ENCODE measurements around the gene LGALSL. TPM values are rescaled to one million over a fixed set of nuclear protein-coding genes. Genes with fewer than 3 reads are reported as not detected.

The LGALSL gene
- total RNA-seq, 1 experiment from 2014 or later: 14.2 TPM

DNA sequence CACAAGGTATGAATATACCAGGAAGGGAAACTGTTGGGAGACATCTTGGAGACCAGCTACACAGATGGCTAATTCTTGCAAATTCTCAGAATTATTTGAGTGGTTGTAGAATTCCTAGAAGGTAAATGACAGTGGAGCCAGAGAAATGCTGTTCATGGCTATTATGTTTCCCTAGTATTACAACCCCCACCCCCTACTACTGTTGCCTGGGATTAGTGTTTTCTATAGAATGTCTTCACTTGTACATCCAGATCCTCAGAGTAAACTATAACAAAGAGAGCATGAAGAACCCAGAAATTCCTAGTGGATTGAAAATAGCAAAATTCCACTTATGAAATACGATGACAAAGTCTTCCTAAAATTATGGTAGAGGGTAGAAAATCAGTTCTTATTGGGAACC lies 15.3 kb downstream of the LGALSL start (continued):
- TF ChIP-seq RAD21 (IDR thresholded peaks at IDR 0.05; ENCODE audit: low read depth): no peak
- no peak for TF ChIP-seq POLR2A (IDR thresholded peaks at IDR 0.05; ENCODE audit: borderline replicate concordance, extremely low read depth, insufficient read depth, insufficient read length)
- no peak for TF ChIP-seq ZFX (IDR thresholded peaks at IDR 0.05)
- no peak for TF ChIP-seq YY1 (IDR thresholded peaks at IDR 0.05; ENCODE audit: extremely low read depth, insufficient replicate concordance, low read depth, low read length)

GRCh38 chr2:64470071-64470470 lies 16.1 kb downstream of the LGALSL start:
- Histone ChIP-seq H3K4me2 (ENCODE audit: low read length) (no peak overlapping the region), H3K4me3 (replicated peaks in 1 of 2; ENCODE audit: low read depth in 1 of 2, low read length in 2 of 2) (no peak overlapping the region), H3K27me3 (ENCODE audit: insufficient read depth, low read length) (no peaks in the 10 kb centered on the region), H4K20me1 (ENCODE audit: insufficient read depth) (no peaks in the 10 kb centered on the region), H3K9me2 (ENCODE audit: insufficient read depth) (no peaks in the 10 kb centered on the region), H3K27ac (ENCODE audit: low read depth, low read length) (no peak overlapping the region), H3K79me2 (ENCODE audit: insufficient read depth, low read length) (no peaks in the 10 kb centered on the region), H3K9me3 (ENCODE audit: control insufficient read depth in 1 of 2, insufficient read depth in 1 of 2, low read depth in 1 of 2, low read length in 2 of 2) (no peaks in the 10 kb centered on the region), H3K4me1 (ENCODE audit: control insufficient read depth in 1 of 2, insufficient read depth in 2 of 2, low read length in 2 of 2) (no peaks in the 10 kb centered on the region), H3K9ac (ENCODE audit: low read length) (no peak overlapping the region), H2AFZ (ENCODE audit: low read depth, low read length, poor library complexity, severe bottlenecking) (no peak overlapping the region), H3K36me3 (ENCODE audit: control insufficient read depth in 1 of 2, insufficient read depth in 2 of 2, low read length in 2 of 2) (no peaks in the 10 kb centered on the region)
- intact Hi-C loops (cut with micrococcal nuclease): no loop called here
- CTCF ChIA-PET: interaction anchor here (1.2 kb wide), 1 partner anchor 139 kb away, joined by 4 read pairs; no protein-coding TSS in a partner anchor
- BruUV-seq (replicated peaks): no TSS peak
- RAD21 ChIA-PET (ENCODE audit: low non-redundant PET in 1 of 2, low total read pairs in 2 of 2, uncharacterized antibody in 2 of 2, unreplicated experiment in 2 of 2): no interaction called here
- ATAC-seq (no peak), DNase-seq (ENCODE audit: low read depth, low spot score) (no peak)
- TF ChIP-seq EZH2phosphoT487 (IDR thresholded peaks at IDR 0.05; ENCODE audit: borderline replicate concordance): no peak
- POLR2A ChIA-PET: no interaction called here

GRCh38 chr2:64470766-64471295 lies 16.9 kb downstream of the LGALSL start:
- Histone ChIP-seq H2AFZ (ENCODE audit: low read depth, low read length, poor library complexity, severe bottlenecking) (no peak overlapping the region), H3K79me2 (ENCODE audit: insufficient read depth, low read length) (no peaks in the 10 kb centered on the region), H3K9me3 (ENCODE audit: control insufficient read depth in 1 of 2, insufficient read depth in 1 of 2, low read depth in 1 of 2, low read length in 2 of 2) (no peaks in the 10 kb centered on the region), H3K4me2 (ENCODE audit: low read length) (no peak overlapping the region), H3K9ac (ENCODE audit: low read length) (no peak overlapping the region), H3K36me3 (ENCODE audit: control insufficient read depth in 1 of 2, insufficient read depth in 2 of 2, low read length in 2 of 2) (no peaks in the 10 kb centered on the region), H4K20me1 (ENCODE audit: insufficient read depth) (no peaks in the 10 kb centered on the region), H3K4me3 (replicated peaks in 1 of 2; ENCODE audit: low read depth in 1 of 2, low read length in 2 of 2) (no peak overlapping the region), H3K27me3 (ENCODE audit: insufficient read depth, low read length) (no peaks in the 10 kb centered on the region), H3K4me1 (ENCODE audit: control insufficient read depth in 1 of 2, insufficient read depth in 2 of 2, low read length in 2 of 2) (no peaks in the 10 kb centered on the region), H3K9me2 (ENCODE audit: insufficient read depth) (no peaks in the 10 kb centered on the region), H3K27ac (ENCODE audit: low read depth, low read length) (no peak overlapping the region)
- BruUV-seq (replicated peaks): no TSS peak
- ATAC-seq (no peak), DNase-seq (ENCODE audit: low read depth, low spot score) (no peak)
- POLR2A ChIA-PET: no interaction called here
- intact Hi-C loops (cut with micrococcal nuclease): no loop called here
- RAD21 ChIA-PET (ENCODE audit: low non-redundant PET in 1 of 2, low total read pairs in 2 of 2, uncharacterized antibody in 2 of 2, unreplicated experiment in 2 of 2): no interaction called here
- TF ChIP-seq REST (IDR thresholded peaks at IDR 0.05; ENCODE audit: low read depth) (no peak), EZH2phosphoT487 (IDR thresholded peaks at IDR 0.05; ENCODE audit: borderline replicate concordance) (no peak), RAD21 (IDR thresholded peaks at IDR 0.05; ENCODE audit: low read depth) (peak; percentile 34; the same call in 1 of the 2 replicates), TCF7L2 (IDR thresholded peaks at IDR 0.05; ENCODE audit: borderline replicate concordance, extremely low read depth, insufficient read depth, insufficient read length) (no peak)
- CTCF ChIA-PET: interaction anchor here (1.2 kb wide), 1 partner anchor 140 kb away, joined by 4 read pairs; no protein-coding TSS in a partner anchor

Measured in HCT116 (cell line).